HEK293T (cell line): ENCODE results near the gene ATP13A1.
"Not testable (repeated sequence)": the region's sequence is repeated elsewhere in the genome, so short reads cannot be mapped to it uniquely, and the experiment has no call there.

Experiments
- CTCF ChIA-PET: fragments of 350-600 bp; formaldehyde crosslinking; extraction: SDS; loops from one replicate; lab custom pipeline; 2021; ENCODE audit warnings: antibody characterized with exemption, inconsistent platforms; lab: Yijun Ruan, JAX
- POLR2A ChIA-PET: fragments of 350-600 bp; formaldehyde crosslinking; extraction: SDS; loops from one replicate; lab custom pipeline; 2020; ENCODE audit warnings: antibody characterized with exemption, inconsistent platforms; lab: Yijun Ruan, JAX
- DNase-seq: peaks from one replicate; pipeline ENCODE4 v3.0.0; 2012; ENCODE audit warnings: mixed read lengths; ENCODE audit errors: extremely low spot score
- ARNT ChIP-seq: fragments of 450-650 bp; IDR thresholded peaks from 2 replicates; pipeline ENCODE4 v1.6.1; 2017; ENCODE audit warnings: mild to moderate bottlenecking
- BHLHE40 ChIP-seq: fragments of 450-650 bp; IDR thresholded peaks from 2 replicates; pipeline ENCODE4 v1.6.1; 2016; ENCODE audit warnings: mild to moderate bottlenecking, moderate library complexity, borderline replicate concordance
- CTBP1 ChIP-seq: fragments of 450-650 bp; IDR thresholded peaks from 2 replicates; pipeline ENCODE4 v1.6.1; 2016; ENCODE audit warnings: borderline replicate concordance
- ELF4 ChIP-seq: fragments of 450-650 bp; IDR thresholded peaks from 2 replicates; pipeline ENCODE4 v1.6.1; 2017; ENCODE audit warnings: antibody characterized with exemption
- FOXA1 ChIP-seq: fragments of 450-650 bp; IDR thresholded peaks from 2 replicates; pipeline ENCODE4 v1.6.1; 2016; ENCODE audit warnings: mild to moderate bottlenecking
- FOXK2 ChIP-seq: fragments of 450-650 bp; IDR thresholded peaks from 2 replicates; pipeline ENCODE4 v1.6.1; 2016; ENCODE audit warnings: mild to moderate bottlenecking
- FOXM1 ChIP-seq: fragments of 450-650 bp; IDR thresholded peaks from 2 replicates; pipeline ENCODE4 v1.6.1; 2017; ENCODE audit warnings: mild to moderate bottlenecking, borderline replicate concordance
- HDGF ChIP-seq: fragments of 450-650 bp; IDR thresholded peaks from 2 replicates; pipeline ENCODE4 v1.6.1; 2017; ENCODE audit warnings: antibody characterized with exemption, borderline replicate concordance
- L3MBTL2 ChIP-seq: fragments of 450-650 bp; conservative IDR thresholded peaks from 2 replicates; pipeline ENCODE4 v1.6.1; 2016; ENCODE audit warnings: mild to moderate bottlenecking
- LEF1 ChIP-seq: fragments of 450-650 bp; IDR thresholded peaks from 2 replicates; pipeline ENCODE4 v1.6.1; 2017; ENCODE audit warnings: mild to moderate bottlenecking, borderline replicate concordance
- NFRKB ChIP-seq: fragments of 450-650 bp; IDR thresholded peaks from 2 replicates; pipeline ENCODE4 v1.6.1; 2016; ENCODE audit warnings: mild to moderate bottlenecking, moderate library complexity
- PKNOX1 ChIP-seq: fragments of 450-650 bp; IDR thresholded peaks from 2 replicates; pipeline ENCODE4 v1.6.1; 2016
- SP1 ChIP-seq: fragments of 450-650 bp; IDR thresholded peaks from 2 replicates; pipeline ENCODE4 v1.6.1; 2017
- SUZ12 ChIP-seq: fragments of 450-650 bp; IDR thresholded peaks from 2 replicates; pipeline ENCODE4 v1.6.1; 2016; ENCODE audit warnings: mild to moderate bottlenecking
- TARDBP ChIP-seq: fragments of 450-650 bp; IDR thresholded peaks from 2 replicates; pipeline ENCODE4 v1.6.1; 2016
- ZNF384 ChIP-seq: fragments of 450-650 bp; IDR thresholded peaks from 2 replicates; pipeline ENCODE4 v1.6.1; 2016

Gene ATP13A1

GRCh38 chr19:19610376-19611202 lies 52.9 kb downstream of the ATP13A1 start:
- TF ChIP-seq NFRKB (no peak), L3MBTL2 (no peak), SP1 (no peak), BHLHE40 (no peak), FOXM1 (no peak), FOXA1 (no peak), SUZ12 (no peak), LEF1 (no peak), FOXK2 (no peak), PKNOX1 (no peak), ZNF384 (no peak), HDGF (no peak), ARNT (no peak), TARDBP (no peak)
- ChIA-PET POLR2A (no interaction called here), CTCF (interaction anchor here (0.6 kb wide), 1 partner anchor 49 kb away, joined by 3 read pairs; no protein-coding TSS in a partner anchor)
- DNase-seq: no peak

- POLR2A ChIA-PET, DNase-seq, CTCF ChIA-PET: not testable (repeated sequence)
Observed at GRCh38 chr19:19606686-19607085, 56.8 kb downstream of the ATP13A1 start.

- TF ChIP-seq PKNOX1: no peak
- no peak for TF ChIP-seq FOXK2
- no peak for TF ChIP-seq CTBP1
- TF ChIP-seq L3MBTL2: no peak
- TF ChIP-seq NFRKB: no peak
- no peak for TF ChIP-seq ZNF384
- DNase-seq: no peak
- ChIA-PET CTCF (no interaction called here), POLR2A (no interaction called here)
Observed at GRCh38 chr19:19606021-19606420, 57.5 kb downstream of the ATP13A1 start.

- CTCF ChIA-PET: interaction anchor here (0.8 kb wide), 1 partner anchor 19 kb away, joined by 4 read pairs; no protein-coding TSS in a partner anchor
- no peak for DNase-seq
- no peak for TF ChIP-seq FOXA1
- TF ChIP-seq PKNOX1: no peak
- TF ChIP-seq FOXK2: no peak
- no peak for TF ChIP-seq TARDBP
- TF ChIP-seq HDGF: no peak
- no peak for TF ChIP-seq LEF1
- TF ChIP-seq ELF4: no peak
- no peak for TF ChIP-seq SUZ12
- TF ChIP-seq CTBP1: no peak
- no peak for TF ChIP-seq SP1
- no peak for TF ChIP-seq FOXM1
- no peak for TF ChIP-seq L3MBTL2
- TF ChIP-seq BHLHE40: no peak
- POLR2A ChIA-PET: interaction anchor here (1.5 kb wide), 1 partner anchor 11 kb away, joined by 3 read pairs; no protein-coding TSS in a partner anchor
Observed at GRCh38 chr19:19602713-19603324, 60.7 kb downstream of the ATP13A1 start.

- TF ChIP-seq ELF4 (no peak), FOXA1 (no peak)
- ChIA-PET CTCF (no interaction called here), POLR2A (interaction anchor here (1.5 kb wide), 1 partner anchor 10 kb away, joined by 3 read pairs; no protein-coding TSS in a partner anchor)
- DNase-seq: no peak
Observed at GRCh38 chr19:19602136-19602712, 61.3 kb downstream of the ATP13A1 start.

GRCh38 chr19:19600793-19601330 lies 62.6 kb downstream of the ATP13A1 start:
- ChIA-PET POLR2A (no interaction called here), CTCF (no interaction called here)

GRCh38 chr19:19598728-19599451 lies 64.6 kb downstream of the ATP13A1 start:
- DNase-seq, POLR2A ChIA-PET, CTCF ChIA-PET: not testable (repeated sequence)

More at GRCh38 chr19:19600793-19601330, 62.6 kb downstream of the ATP13A1 start:
- no peak for DNase-seq
- TF ChIP-seq L3MBTL2: no peak
- TF ChIP-seq FOXK2: no peak
- no peak for TF ChIP-seq BHLHE40
- TF ChIP-seq ARNT: no peak
- TF ChIP-seq ZNF384: no peak
- no peak for TF ChIP-seq PKNOX1
- no peak for TF ChIP-seq LEF1
- no peak for TF ChIP-seq FOXM1
- TF ChIP-seq SUZ12: no peak
- TF ChIP-seq ELF4: no peak
- TF ChIP-seq NFRKB: no peak
- TF ChIP-seq HDGF: no peak
- TF ChIP-seq FOXA1: no peak
- no peak for TF ChIP-seq CTBP1
